ENCODE results near the gene ZBTB47. TPM values are rescaled to one million over a fixed set of nuclear protein-coding genes. Genes with fewer than 3 reads are reported as not detected.

Gene ZBTB47
- total RNA-seq, 1 donor from 2014 or later = 12.2 TPM

- peak; percentile 32 to 85 for DNase-seq (ENCODE audit: low read depth in 2 of 2)
Measured at GRCh38 chr3:42652611-42653302, 740 bp upstream of the ZBTB47 start.

GRCh38 chr3:42653303-42653559 lies 266 bp upstream of the ZBTB47 start:
- peak in 1 of 2 donors; percentile 17 for DNase-seq (ENCODE audit: low read depth in 2 of 2)

GRCh38 chr3:42654331-42655201 lies 1.1 kb downstream of the ZBTB47 start:
- peak in 1 of 2 donors; percentile 64 for DNase-seq (ENCODE audit: low read depth in 2 of 2)

GRCh38 chr3:42655331-42655888 lies 1.9 kb downstream of the ZBTB47 start:
- DNase-seq (ENCODE audit: low read depth in 2 of 2) = peak in 1 of 2 donors; percentile 11

GRCh38 chr3:42655980-42656679 lies 2.6 kb downstream of the ZBTB47 start:
- DNase-seq (ENCODE audit: low read depth in 2 of 2) = peak in 1 of 2 donors; percentile 45

GRCh38 chr3:42656680-42657610 lies 3.4 kb downstream of the ZBTB47 start:
- no peak for DNase-seq (ENCODE audit: low read depth in 2 of 2)

- DNase-seq (ENCODE audit: low read depth in 2 of 2) = no peak
Measured at GRCh38 chr3:42657675-42658074, 4.2 kb downstream of the ZBTB47 start.

GRCh38 chr3:42658091-42658770 lies 4.7 kb downstream of the ZBTB47 start:
- no peak for DNase-seq (ENCODE audit: low read depth in 2 of 2)

GRCh38 chr3:42658771-42659390 lies 5.4 kb downstream of the ZBTB47 start:
- DNase-seq (ENCODE audit: low read depth in 2 of 2) = no peak

GRCh38 chr3:42659451-42660130 lies 6.1 kb downstream of the ZBTB47 start:
- DNase-seq (ENCODE audit: low read depth in 2 of 2) = no peak

- no peak for DNase-seq (ENCODE audit: low read depth in 2 of 2)
Measured at GRCh38 chr3:42660131-42660715, 6.7 kb downstream of the ZBTB47 start.

GRCh38 chr3:42660898-42661297 lies 7.4 kb downstream of the ZBTB47 start:
- DNase-seq (ENCODE audit: low read depth in 2 of 2) = no peak

- DNase-seq (ENCODE audit: low read depth in 2 of 2) = no peak
Measured at GRCh38 chr3:42661593-42662022, 8.1 kb downstream of the ZBTB47 start.

- no peak for DNase-seq (ENCODE audit: low read depth in 2 of 2)
Measured at GRCh38 chr3:42662037-42662812, 8.7 kb downstream of the ZBTB47 start.

GRCh38 chr3:42662813-42663535 lies 9.5 kb downstream of the ZBTB47 start:
- DNase-seq (ENCODE audit: low read depth in 2 of 2) = no peak

GRCh38 chr3:42663581-42664437 lies 10.3 kb downstream of the ZBTB47 start:
- DNase-seq (ENCODE audit: low read depth in 2 of 2) = no peak

GRCh38 chr3:42664438-42664803 lies 10.9 kb downstream of the ZBTB47 start:
- no peak for DNase-seq (ENCODE audit: low read depth in 2 of 2)
